DMS53 (cell line): Measurements from ENCODE around the gene RAB40C.

Source experiments
- DNase-seq: peaks from one replicate; lab custom pipeline; 2025; lab: John Stamatoyannopoulos, UW

Gene RAB40C

GRCh38 chr16:574021-574760 lies 15.7 kb upstream of the RAB40C start:
- no peak for DNase-seq

GRCh38 chr16:575354-576196 lies 14.3 kb upstream of the RAB40C start:
- no peak for DNase-seq

GRCh38 chr16:576197-576822 lies 13.6 kb upstream of the RAB40C start:
- no peak for DNase-seq

GRCh38 chr16:576823-577201 lies 13.1 kb upstream of the RAB40C start:
- DNase-seq = no peak

GRCh38 chr16:577796-578195 lies 12.1 kb upstream of the RAB40C start:
- DNase-seq = no peak

GRCh38 chr16:578232-578869 lies 11.5 kb upstream of the RAB40C start:
- no peak for DNase-seq

- peak; percentile 80 for DNase-seq
Observed at GRCh38 chr16:578870-579405, 10.9 kb upstream of the RAB40C start.

- no peak for DNase-seq
Observed at GRCh38 chr16:580141-580945, 9.5 kb upstream of the RAB40C start.

GRCh38 chr16:580946-581498 lies 8.8 kb upstream of the RAB40C start:
- no peak for DNase-seq

GRCh38 chr16:582218-582613 lies 7.7 kb upstream of the RAB40C start:
- no peak for DNase-seq

GRCh38 chr16:582614-583331 lies 7.1 kb upstream of the RAB40C start:
- DNase-seq = no peak

GRCh38 chr16:583470-583814 lies 6.4 kb upstream of the RAB40C start:
- DNase-seq = peak; percentile 83

- peak; percentile 90 for DNase-seq
Observed at GRCh38 chr16:583815-584591, 5.9 kb upstream of the RAB40C start.

- peak; percentile 80 for DNase-seq
Observed at GRCh38 chr16:585351-585750, 4.5 kb upstream of the RAB40C start.

GRCh38 chr16:586047-586644 lies 3.7 kb upstream of the RAB40C start:
- no peak for DNase-seq

GRCh38 chr16:586645-587590 lies 2.9 kb upstream of the RAB40C start:
- no peak for DNase-seq

- DNase-seq = peak; percentile 74
Observed at GRCh38 chr16:588639-588888, 1.3 kb upstream of the RAB40C start.

GRCh38 chr16:588889-589657 lies 793 bp upstream of the RAB40C start:
- peak; percentile 94 for DNase-seq
